ENCODE data around the gene CPEB1.

DNA sequence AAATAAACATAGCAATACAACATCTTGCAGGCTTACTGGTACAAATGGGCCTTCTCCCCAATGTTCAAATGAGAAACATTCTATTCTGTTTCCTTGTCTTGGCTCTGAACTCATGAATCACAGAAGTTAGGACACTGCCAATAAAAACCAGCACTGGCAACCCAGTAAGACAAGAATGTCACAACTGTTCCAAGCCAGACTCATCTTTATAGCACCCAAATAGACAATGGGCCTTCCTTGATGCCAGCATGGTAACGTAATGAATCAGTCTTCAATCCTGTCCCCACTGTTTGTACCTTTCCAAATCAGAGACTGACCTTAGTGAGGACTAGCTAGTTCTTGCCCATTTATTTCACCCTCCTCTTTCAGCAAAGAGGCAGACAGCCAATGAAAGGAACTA is 92.8 kb downstream of the CPEB1 start:
- TF ChIP-seq, protein P1, sequence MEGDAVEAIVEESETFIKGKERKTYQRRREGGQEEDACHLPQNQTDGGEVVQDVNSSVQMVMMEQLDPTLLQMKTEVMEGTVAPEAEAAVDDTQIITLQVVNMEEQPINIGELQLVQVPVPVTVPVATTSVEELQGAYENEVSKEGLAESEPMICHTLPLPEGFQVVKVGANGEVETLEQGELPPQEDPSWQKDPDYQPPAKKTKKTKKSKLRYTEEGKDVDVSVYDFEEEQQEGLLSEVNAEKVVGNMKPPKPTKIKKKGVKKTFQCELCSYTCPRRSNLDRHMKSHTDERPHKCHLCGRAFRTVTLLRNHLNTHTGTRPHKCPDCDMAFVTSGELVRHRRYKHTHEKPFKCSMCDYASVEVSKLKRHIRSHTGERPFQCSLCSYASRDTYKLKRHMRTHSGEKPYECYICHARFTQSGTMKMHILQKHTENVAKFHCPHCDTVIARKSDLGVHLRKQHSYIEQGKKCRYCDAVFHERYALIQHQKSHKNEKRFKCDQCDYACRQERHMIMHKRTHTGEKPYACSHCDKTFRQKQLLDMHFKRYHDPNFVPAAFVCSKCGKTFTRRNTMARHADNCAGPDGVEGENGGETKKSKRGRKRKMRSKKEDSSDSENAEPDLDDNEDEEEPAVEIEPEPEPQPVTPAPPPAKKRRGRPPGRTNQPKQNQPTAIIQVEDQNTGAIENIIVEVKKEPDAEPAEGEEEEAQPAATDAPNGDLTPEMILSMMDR (IDR thresholded peaks at IDR 0.05; ENCODE audit: low read depth, low read length) = no peak
- TF ChIP-seq MYC (IDR thresholded peaks at IDR 0.05; ENCODE audit: low read depth, low read length) = no peak
- TF ChIP-seq, protein P2, sequence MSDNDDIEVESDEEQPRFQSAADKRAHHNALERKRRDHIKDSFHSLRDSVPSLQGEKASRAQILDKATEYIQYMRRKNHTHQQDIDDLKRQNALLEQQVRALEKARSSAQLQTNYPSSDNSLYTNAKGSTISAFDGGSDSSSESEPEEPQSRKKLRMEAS (IDR thresholded peaks at IDR 0.05; ENCODE audit: low read depth, low read length) = no peak

Data from NB4 (cell line).